ENCODE results near the gene UFD1.
A peak's percentile ranks its signal among the peaks of the same experiment; 100 is the strongest.

UFD1 gene

DNA sequence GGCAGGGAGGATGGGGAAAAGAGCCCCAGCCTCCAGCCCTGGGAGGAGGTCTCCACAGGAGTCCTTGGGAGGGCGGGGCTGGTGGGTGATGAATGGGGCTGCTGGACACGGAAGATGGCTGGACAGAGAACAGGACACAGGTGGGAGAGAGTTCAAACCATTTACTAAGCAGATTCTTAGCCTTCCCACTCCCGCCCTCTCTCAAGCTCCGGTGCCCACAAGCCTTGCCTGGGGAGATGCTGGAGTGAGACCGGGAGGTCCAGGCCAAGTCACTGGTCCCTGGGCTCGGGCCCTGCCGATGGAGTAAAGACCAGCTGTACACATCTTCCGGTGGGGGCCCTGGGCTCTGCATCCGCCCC is 43.9 kb upstream of the UFD1 start:
- Histone ChIP-seq H3K79me2 (no peaks in the 10 kb centered on the region), H3K27ac (no peak overlapping the region), H2AFZ (no peak overlapping the region), H3K4me1 (no peaks in the 10 kb centered on the region), H3K27me3 (ENCODE audit: control insufficient read depth, insufficient read depth, low read length) (peaks cover 7% of the 10 kb centered on the region), H3K4me3 (ENCODE audit: low read depth, low read length) (peak overlapping the region; percentile 27), H3K9me3 (ENCODE audit: control insufficient read depth, low read length) (no peaks in the 10 kb centered on the region), H3K9ac (no peak overlapping the region), H3K36me3 (ENCODE audit: control insufficient read depth, insufficient read depth, low read length) (no peaks in the 10 kb centered on the region), H3K4me2 (ENCODE audit: low read length) (peak overlapping the region; percentile 61)
- TF ChIP-seq, protein P1, sequence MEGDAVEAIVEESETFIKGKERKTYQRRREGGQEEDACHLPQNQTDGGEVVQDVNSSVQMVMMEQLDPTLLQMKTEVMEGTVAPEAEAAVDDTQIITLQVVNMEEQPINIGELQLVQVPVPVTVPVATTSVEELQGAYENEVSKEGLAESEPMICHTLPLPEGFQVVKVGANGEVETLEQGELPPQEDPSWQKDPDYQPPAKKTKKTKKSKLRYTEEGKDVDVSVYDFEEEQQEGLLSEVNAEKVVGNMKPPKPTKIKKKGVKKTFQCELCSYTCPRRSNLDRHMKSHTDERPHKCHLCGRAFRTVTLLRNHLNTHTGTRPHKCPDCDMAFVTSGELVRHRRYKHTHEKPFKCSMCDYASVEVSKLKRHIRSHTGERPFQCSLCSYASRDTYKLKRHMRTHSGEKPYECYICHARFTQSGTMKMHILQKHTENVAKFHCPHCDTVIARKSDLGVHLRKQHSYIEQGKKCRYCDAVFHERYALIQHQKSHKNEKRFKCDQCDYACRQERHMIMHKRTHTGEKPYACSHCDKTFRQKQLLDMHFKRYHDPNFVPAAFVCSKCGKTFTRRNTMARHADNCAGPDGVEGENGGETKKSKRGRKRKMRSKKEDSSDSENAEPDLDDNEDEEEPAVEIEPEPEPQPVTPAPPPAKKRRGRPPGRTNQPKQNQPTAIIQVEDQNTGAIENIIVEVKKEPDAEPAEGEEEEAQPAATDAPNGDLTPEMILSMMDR (IDR thresholded peaks at IDR 0.05): no peak

DNA sequence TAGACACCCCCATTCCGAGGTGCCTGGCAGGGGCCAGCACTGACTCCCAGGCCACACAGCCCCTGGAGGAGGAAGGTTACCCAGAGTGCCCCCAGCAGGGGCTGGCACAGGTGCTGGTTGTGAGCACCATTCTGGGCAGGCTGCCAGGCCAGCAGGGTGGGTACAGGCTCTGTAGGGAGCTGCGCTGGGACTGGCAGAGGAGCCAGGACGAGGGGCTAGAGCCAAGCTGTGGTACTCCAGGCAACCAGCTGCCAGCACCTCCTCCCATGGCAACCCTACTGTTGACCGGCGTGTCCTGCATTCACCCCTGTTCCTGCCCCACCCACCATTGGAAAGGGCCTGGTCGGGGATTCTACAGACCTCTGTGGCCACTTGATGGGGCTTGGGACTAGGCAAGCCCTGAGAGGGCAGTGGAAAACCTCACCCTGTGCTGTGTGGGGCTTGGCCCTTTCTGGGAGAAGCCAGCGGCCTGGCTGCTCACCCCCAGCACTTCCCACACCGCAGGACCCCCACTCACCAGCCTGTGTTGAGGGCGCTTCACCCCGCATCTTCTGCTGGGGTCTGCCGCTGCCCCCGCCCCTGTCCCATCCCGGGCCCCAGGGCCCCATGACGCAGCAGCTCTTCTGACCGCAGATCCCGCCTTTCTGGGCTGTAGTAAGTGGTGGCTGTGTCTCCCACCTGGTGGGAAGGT is 43.3 kb upstream of the UFD1 start:
- Histone ChIP-seq H3K9me3 (ENCODE audit: control insufficient read depth, low read length) (no peaks in the 10 kb centered on the region), H3K27ac (no peak overlapping the region), H3K79me2 (no peaks in the 10 kb centered on the region), H3K4me1 (no peaks in the 10 kb centered on the region), H3K9ac (no peak overlapping the region), H3K4me3 (ENCODE audit: low read depth, low read length) (no peak overlapping the region), H3K36me3 (ENCODE audit: control insufficient read depth, insufficient read depth, low read length) (no peaks in the 10 kb centered on the region), H3K4me2 (ENCODE audit: low read length) (no peak overlapping the region), H2AFZ (no peak overlapping the region), H3K27me3 (ENCODE audit: control insufficient read depth, insufficient read depth, low read length) (peaks cover 7% of the 10 kb centered on the region)
- TF ChIP-seq, protein P1 (IDR thresholded peaks at IDR 0.05): no peak

DNA sequence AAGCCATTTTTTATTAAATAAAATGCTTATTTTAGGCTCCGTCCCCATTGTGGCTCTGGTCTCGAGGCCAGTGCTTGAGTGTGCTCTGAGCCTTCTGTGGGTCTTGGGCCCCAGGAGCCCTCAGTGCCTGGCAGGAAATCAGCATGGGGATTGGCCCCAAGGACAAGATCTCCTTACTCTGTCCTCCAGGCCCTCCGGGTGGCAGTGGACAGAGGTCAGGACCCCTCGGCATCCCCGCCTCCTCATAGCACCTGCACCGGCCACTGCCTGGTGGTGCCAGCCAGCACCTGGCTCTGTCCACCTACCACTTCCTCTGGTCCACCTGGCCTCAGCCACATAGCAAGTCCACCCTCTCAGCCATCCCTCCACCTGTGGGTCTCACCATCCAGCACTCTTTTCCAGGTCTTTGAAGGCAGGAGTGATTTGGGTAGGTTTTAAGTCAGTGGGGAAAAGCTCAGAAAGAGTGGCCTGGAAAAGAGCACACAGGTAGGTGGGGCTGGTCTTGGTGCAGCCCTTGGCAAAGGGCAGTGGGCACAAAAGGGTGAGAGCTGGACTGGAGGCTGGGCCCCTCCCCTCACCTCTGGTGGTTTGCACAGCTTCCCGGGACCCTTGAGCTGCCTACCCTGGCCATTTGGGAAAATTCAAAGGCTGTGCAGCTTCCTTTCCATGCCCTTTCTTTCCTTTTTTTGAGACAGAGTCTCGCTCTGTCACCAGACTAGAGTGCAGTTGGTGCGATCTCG is 41.7 kb upstream of the UFD1 start:
- Histone ChIP-seq H3K79me2 (no peaks in the 10 kb centered on the region), H3K27me3 (ENCODE audit: control insufficient read depth, insufficient read depth, low read length) (peaks cover 7% of the 10 kb centered on the region), H3K4me3 (ENCODE audit: low read depth, low read length) (no peak overlapping the region), H3K27ac (no peak overlapping the region), H3K9me3 (ENCODE audit: control insufficient read depth, low read length) (no peaks in the 10 kb centered on the region), H3K9ac (no peak overlapping the region), H3K36me3 (ENCODE audit: control insufficient read depth, insufficient read depth, low read length) (no peaks in the 10 kb centered on the region), H3K4me2 (ENCODE audit: low read length) (no peak overlapping the region), H2AFZ (no peak overlapping the region), H3K4me1 (no peaks in the 10 kb centered on the region)
- TF ChIP-seq, protein P1 (IDR thresholded peaks at IDR 0.05): no peak

DNA sequence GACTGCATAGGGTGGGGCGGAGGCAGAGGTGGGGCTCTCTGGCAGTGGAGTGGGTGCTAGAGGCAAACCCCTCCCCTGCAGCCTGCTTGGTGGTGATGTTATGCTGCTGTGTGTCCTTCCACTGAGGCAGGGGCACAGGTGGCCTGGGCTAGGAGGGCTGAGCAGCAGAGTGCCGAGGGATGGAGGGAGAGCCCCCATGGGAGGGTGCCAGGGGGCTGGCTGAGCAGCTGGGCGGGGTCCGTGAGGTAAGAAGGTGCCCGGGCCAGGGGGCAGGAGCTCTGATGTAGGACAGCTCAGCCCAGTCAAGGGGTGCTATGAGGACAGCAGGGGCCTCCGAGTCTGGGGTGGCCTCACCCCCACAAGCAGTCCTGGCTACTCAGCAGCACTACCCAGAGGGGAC is 41.0 kb upstream of the UFD1 start:
- Histone ChIP-seq H3K27me3 (ENCODE audit: control insufficient read depth, insufficient read depth, low read length) (peaks cover 7% of the 10 kb centered on the region), H3K79me2 (no peaks in the 10 kb centered on the region), H3K4me2 (ENCODE audit: low read length) (no peak overlapping the region), H3K4me3 (ENCODE audit: low read depth, low read length) (no peak overlapping the region), H3K9ac (no peak overlapping the region), H2AFZ (no peak overlapping the region), H3K36me3 (ENCODE audit: control insufficient read depth, insufficient read depth, low read length) (no peaks in the 10 kb centered on the region), H3K4me1 (no peaks in the 10 kb centered on the region), H3K27ac (no peak overlapping the region), H3K9me3 (ENCODE audit: control insufficient read depth, low read length) (no peaks in the 10 kb centered on the region)
- TF ChIP-seq, protein P1 (IDR thresholded peaks at IDR 0.05): no peak
